Measurements from ENCODE around the gene CCDC54.
A peak's percentile ranks its signal among the peaks of the same experiment; 100 is the strongest.

CCDC54 gene

DNA sequence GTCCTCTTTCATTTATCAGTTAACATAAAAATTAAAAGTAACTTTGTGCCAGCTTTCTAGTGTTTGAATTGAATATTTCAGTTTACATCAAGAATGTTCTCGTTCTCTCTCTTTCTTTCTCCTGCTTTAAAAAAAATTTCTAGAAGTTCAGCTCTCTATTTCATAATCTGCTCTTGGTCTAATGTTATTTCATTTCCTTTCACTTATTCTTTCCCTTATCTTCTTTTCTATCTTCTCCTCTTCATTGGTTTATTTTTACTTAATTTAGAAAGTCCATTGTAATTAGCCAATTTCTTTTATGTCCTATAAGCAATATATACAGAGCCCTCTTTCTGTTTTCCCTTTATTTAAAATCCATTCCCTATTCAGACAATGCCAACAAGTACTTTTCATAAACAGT is 44.6 kb downstream of the CCDC54 start:
- Histone ChIP-seq H3K9ac (ENCODE audit: low read depth, low read length, poor library complexity, severe bottlenecking) (no peak overlapping the region), H3K79me2 (ENCODE audit: insufficient read depth, low read length) (no peaks in the 10 kb centered on the region), H3K4me3 (ENCODE audit: low read length, poor library complexity, severe bottlenecking) (no peak overlapping the region), H3K36me3 (ENCODE audit: insufficient read depth, low read length) (no peaks in the 10 kb centered on the region), H4K20me1 (ENCODE audit: insufficient read depth, low read length, poor library complexity, severe bottlenecking) (no peaks in the 10 kb centered on the region), H3K4me1 (ENCODE audit: insufficient read depth, low read length, poor library complexity, severe bottlenecking) (peaks cover 3% of the 10 kb centered on the region), H3F3A (ENCODE audit: low read depth) (no peaks in the 10 kb centered on the region), H2AFZ (ENCODE audit: low read length) (no peak overlapping the region), H3K4me2 (ENCODE audit: low read depth, low read length, poor library complexity, severe bottlenecking) (no peak overlapping the region), H3K9me2 (replicated peaks; ENCODE audit: low read depth, low read length) (no peaks in the 10 kb centered on the region), H3K27me3 (ENCODE audit: insufficient read depth, low read length, poor library complexity, severe bottlenecking) (no peaks in the 10 kb centered on the region), H3K9me3 (ENCODE audit: insufficient read depth, low read depth, low read length) (no peaks in the 10 kb centered on the region)
- TF ChIP-seq, protein P1, sequence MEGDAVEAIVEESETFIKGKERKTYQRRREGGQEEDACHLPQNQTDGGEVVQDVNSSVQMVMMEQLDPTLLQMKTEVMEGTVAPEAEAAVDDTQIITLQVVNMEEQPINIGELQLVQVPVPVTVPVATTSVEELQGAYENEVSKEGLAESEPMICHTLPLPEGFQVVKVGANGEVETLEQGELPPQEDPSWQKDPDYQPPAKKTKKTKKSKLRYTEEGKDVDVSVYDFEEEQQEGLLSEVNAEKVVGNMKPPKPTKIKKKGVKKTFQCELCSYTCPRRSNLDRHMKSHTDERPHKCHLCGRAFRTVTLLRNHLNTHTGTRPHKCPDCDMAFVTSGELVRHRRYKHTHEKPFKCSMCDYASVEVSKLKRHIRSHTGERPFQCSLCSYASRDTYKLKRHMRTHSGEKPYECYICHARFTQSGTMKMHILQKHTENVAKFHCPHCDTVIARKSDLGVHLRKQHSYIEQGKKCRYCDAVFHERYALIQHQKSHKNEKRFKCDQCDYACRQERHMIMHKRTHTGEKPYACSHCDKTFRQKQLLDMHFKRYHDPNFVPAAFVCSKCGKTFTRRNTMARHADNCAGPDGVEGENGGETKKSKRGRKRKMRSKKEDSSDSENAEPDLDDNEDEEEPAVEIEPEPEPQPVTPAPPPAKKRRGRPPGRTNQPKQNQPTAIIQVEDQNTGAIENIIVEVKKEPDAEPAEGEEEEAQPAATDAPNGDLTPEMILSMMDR (conservative IDR thresholded peaks at IDR 0.05; ENCODE audit: low read length) = no peak
- TF ChIP-seq EZH2phosphoT487 (IDR thresholded peaks at IDR 0.05; ENCODE audit: borderline replicate concordance) = no peak

DNA sequence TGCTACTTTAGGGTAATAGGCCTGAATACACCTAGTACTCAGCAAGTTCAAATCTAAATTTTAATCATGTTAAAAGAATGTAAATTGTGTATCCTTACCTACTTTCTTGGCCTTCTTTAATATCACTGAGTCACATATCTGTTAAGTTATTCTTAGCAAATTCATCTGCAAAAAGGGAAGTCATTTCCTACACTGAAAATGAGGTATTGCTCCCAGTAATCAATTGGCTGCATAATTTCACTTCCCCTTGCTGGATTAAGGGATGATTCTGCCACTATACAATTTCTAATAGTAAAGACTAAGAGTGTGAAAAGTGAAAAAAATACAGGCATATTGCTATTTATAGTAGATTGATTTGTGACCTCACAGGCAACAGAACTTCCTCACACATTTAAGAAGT is 47.8 kb downstream of the CCDC54 start:
- Histone ChIP-seq H3K9ac (ENCODE audit: low read depth, low read length, poor library complexity, severe bottlenecking) (no peak overlapping the region), H3K4me2 (ENCODE audit: low read depth, low read length, poor library complexity, severe bottlenecking) (no peak overlapping the region), H3K9me3 (ENCODE audit: insufficient read depth, low read depth, low read length) (no peaks in the 10 kb centered on the region), H3K4me3 (ENCODE audit: low read length, poor library complexity, severe bottlenecking) (no peak overlapping the region), H3K4me1 (ENCODE audit: insufficient read depth, low read length, poor library complexity, severe bottlenecking) (peaks cover 4% of the 10 kb centered on the region), H3K27me3 (ENCODE audit: insufficient read depth, low read length, poor library complexity, severe bottlenecking) (no peaks in the 10 kb centered on the region), H3K36me3 (ENCODE audit: insufficient read depth, low read length) (no peaks in the 10 kb centered on the region), H3F3A (ENCODE audit: low read depth) (no peaks in the 10 kb centered on the region), H3K79me2 (ENCODE audit: insufficient read depth, low read length) (no peaks in the 10 kb centered on the region), H4K20me1 (ENCODE audit: insufficient read depth, low read length, poor library complexity, severe bottlenecking) (no peaks in the 10 kb centered on the region), H3K9me2 (replicated peaks; ENCODE audit: low read depth, low read length) (no peaks in the 10 kb centered on the region), H2AFZ (ENCODE audit: low read length) (0 out of 2 replicates have a peak overlapping the region, but pooled peaks have one; percentile 32)
- TF ChIP-seq, protein P1 (conservative IDR thresholded peaks at IDR 0.05; ENCODE audit: low read length) = no peak
- TF ChIP-seq EZH2phosphoT487 (IDR thresholded peaks at IDR 0.05; ENCODE audit: borderline replicate concordance) = no peak

DNA sequence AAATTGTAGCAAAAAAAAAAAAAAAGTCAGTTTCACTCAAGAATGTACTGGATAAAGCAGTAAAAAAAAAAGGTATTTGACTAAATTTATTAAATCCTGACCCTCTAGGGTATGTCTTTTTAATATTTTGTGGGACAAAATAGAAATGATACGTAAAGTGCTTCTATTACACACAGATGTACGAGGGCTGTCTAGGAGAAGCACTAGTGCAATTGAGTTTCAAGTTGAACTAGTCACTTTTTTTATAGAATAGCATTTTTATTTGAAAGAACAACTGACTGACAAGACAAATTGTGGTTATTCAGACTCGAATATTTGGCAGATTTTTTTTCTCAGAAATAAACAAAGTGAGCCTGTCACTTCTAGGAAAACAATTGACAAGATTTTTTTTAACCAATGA is 49.0 kb downstream of the CCDC54 start:
- H3K27me3 ChIP-seq (ENCODE audit: insufficient read depth, low read length, poor library complexity, severe bottlenecking) = no peaks in the 10 kb centered on the region
- no peaks in the 10 kb centered on the region for H3K36me3 ChIP-seq (ENCODE audit: insufficient read depth, low read length)
- H3K9ac ChIP-seq (ENCODE audit: low read depth, low read length, poor library complexity, severe bottlenecking) = no peak overlapping the region
- no peaks in the 10 kb centered on the region for H3F3A ChIP-seq (ENCODE audit: low read depth)
- TF ChIP-seq, protein P1 (conservative IDR thresholded peaks at IDR 0.05; ENCODE audit: low read length) = no peak
- no peak for TF ChIP-seq EZH2phosphoT487 (IDR thresholded peaks at IDR 0.05; ENCODE audit: borderline replicate concordance)
- H3K4me2 ChIP-seq (ENCODE audit: low read depth, low read length, poor library complexity, severe bottlenecking) = no peak overlapping the region
- no peak overlapping the region for H2AFZ ChIP-seq (ENCODE audit: low read length)
- peaks cover 9% of the 10 kb centered on the region for H3K4me1 ChIP-seq (ENCODE audit: insufficient read depth, low read length, poor library complexity, severe bottlenecking)
- no peaks in the 10 kb centered on the region for H3K9me3 ChIP-seq (ENCODE audit: insufficient read depth, low read depth, low read length)
- H3K79me2 ChIP-seq (ENCODE audit: insufficient read depth, low read length) = no peaks in the 10 kb centered on the region
- no peaks in the 10 kb centered on the region for H4K20me1 ChIP-seq (ENCODE audit: insufficient read depth, low read length, poor library complexity, severe bottlenecking)
- H3K9me2 ChIP-seq (replicated peaks; ENCODE audit: low read depth, low read length) = no peaks in the 10 kb centered on the region
- H3K4me3 ChIP-seq (ENCODE audit: low read length, poor library complexity, severe bottlenecking) = no peak overlapping the region

All from Loucy (cell line).